IMR-90 (cell line): Measurements from ENCODE around the gene UGT1A4. TPM values are rescaled to one million over a fixed set of nuclear protein-coding genes. Genes with fewer than 3 reads are reported as not detected.
A peak's percentile ranks its signal among the peaks of the same experiment; 100 is the strongest.

Experiments
- ATAC-seq: fragments of 200-7000 bp; cut with Tn5 transposase; 2 replicates; pipeline ENCODE4 v1.9.1; 2020; ENCODE audit warnings: low read depth, mild to moderate bottlenecking, moderate library complexity
- BruUV-seq: library from RNA; stranded (reverse); fragments of 400-500 nt; replicated peaks from 2 replicates; lab custom pipeline; 2021; lab: Mats Ljungman, UMichigan
- CTCF ChIA-PET: fragments of 300-600 bp; formaldehyde crosslinking; extraction: SDS; loops from one replicate; lab custom pipeline; 2021; ENCODE audit warnings: antibody characterized with exemption; lab: Yijun Ruan, JAX
- POLR2A ChIA-PET: fragments of 300-600 bp; sonication (Branson Sonifier 250); formaldehyde crosslinking; loops from one replicate; lab custom pipeline; 2022; ENCODE audit warnings: antibody characterized with exemption; ENCODE audit not compliant: unreplicated experiment; lab: Charles Lee
- DNase-seq: peaks from one replicate; pipeline ENCODE4 v3.0.0; 2013
- H2AFZ ChIP-seq: replicated peaks from 2 replicates; pipeline ENCODE3; 2013; ENCODE audit warnings: low read length, mild to moderate bottlenecking; ENCODE audit not compliant: poor library complexity
- H2AK5ac ChIP-seq: 2 replicates; pipeline ENCODE4 v1.6.1; 2013; ENCODE audit warnings: low read depth, low read length, inconsistent platforms
- H2AK9ac ChIP-seq: replicated peaks from 2 replicates; pipeline ENCODE3; 2013; ENCODE audit warnings: mild to moderate bottlenecking, low read depth, low read length, moderate library complexity; ENCODE audit not compliant: poor library complexity
- H2BK120ac ChIP-seq: 2 replicates; pipeline ENCODE4 v1.6.1; 2013; ENCODE audit warnings: low read depth, low read length, inconsistent platforms
- H2BK15ac ChIP-seq: 3 replicates; pipeline ENCODE4 v1.6.1; 2013; ENCODE audit warnings: low read depth, low read length, inconsistent platforms
- H2BK20ac ChIP-seq: 2 replicates; pipeline ENCODE4 v1.6.1; 2013; ENCODE audit warnings: low read depth, mild to moderate bottlenecking, inconsistent platforms, low read length, moderate library complexity
- H2BK5ac ChIP-seq: 2 replicates; pipeline ENCODE4 v1.6.1; 2013; ENCODE audit warnings: mild to moderate bottlenecking, low read depth, low read length, inconsistent platforms; ENCODE audit not compliant: poor library complexity, severe bottlenecking
- H3K14ac ChIP-seq: replicated peaks from 2 replicates; pipeline ENCODE4 v1.6.1; 2013; ENCODE audit warnings: low read depth, low read length, inconsistent platforms
- H3K18ac ChIP-seq: 2 replicates; pipeline ENCODE4 v1.6.1; 2013; ENCODE audit warnings: low read depth, low read length, control low read depth
- H3K23ac ChIP-seq: 2 replicates; pipeline ENCODE4 v1.6.1; 2013; ENCODE audit warnings: low read depth, low read length, inconsistent platforms
- H3K27ac ChIP-seq: 2 replicates; pipeline ENCODE4 v1.5.1; 2013; ENCODE audit warnings: mild to moderate bottlenecking, control low read depth, low read length; ENCODE audit not compliant: insufficient read depth
- H3K27me3 ChIP-seq: 2 replicates; pipeline ENCODE4 v1.6.1; 2013; ENCODE audit warnings: low read length; ENCODE audit not compliant: control insufficient read depth, insufficient read depth
- H3K36me3 ChIP-seq: 2 replicates; pipeline ENCODE4 v1.6.1; 2013; ENCODE audit warnings: low read length, mixed read lengths; ENCODE audit not compliant: control insufficient read depth, insufficient read depth
- H3K4ac ChIP-seq: 2 replicates; pipeline ENCODE4 v1.6.1; 2013; ENCODE audit warnings: low read depth, low read length, inconsistent platforms
- H3K4me1 ChIP-seq: 2 replicates; pipeline ENCODE4 v1.6.1; 2013; ENCODE audit warnings: low read length, mixed read lengths; ENCODE audit not compliant: control insufficient read depth, insufficient read depth
- H3K4me2 ChIP-seq: 2 replicates; pipeline ENCODE4 v1.6.1; 2013; ENCODE audit warnings: low read depth, mild to moderate bottlenecking, control low read depth, low read length, moderate library complexity
- H3K4me3 ChIP-seq: 2 replicates; pipeline ENCODE4 v1.5.1; 2013; ENCODE audit warnings: low read depth, mild to moderate bottlenecking, control low read depth, low read length, moderate library complexity; ENCODE audit not compliant: insufficient read depth
- H3K56ac ChIP-seq: 2 replicates; pipeline ENCODE4 v1.6.1; 2013; ENCODE audit warnings: low read length, inconsistent platforms; ENCODE audit not compliant: insufficient read depth; ENCODE audit errors: extremely low read depth
- H3K79me1 ChIP-seq, 2 experiments: 2 replicates each; pipeline ENCODE4 v1.6.1; 2013; ENCODE audit warnings: low read length in 2 of 2, inconsistent platforms in 1 of 2, low read depth in 1 of 2
- H3K9ac ChIP-seq: 2 replicates; pipeline ENCODE4 v1.6.1; 2013; ENCODE audit warnings: low read depth, low read length, control low read depth
- H3K9me1 ChIP-seq: 2 replicates; pipeline ENCODE4 v1.6.1; 2013; ENCODE audit warnings: low read length, inconsistent platforms; ENCODE audit not compliant: insufficient read depth
- H3K9me3 ChIP-seq: 2 replicates; pipeline ENCODE4 v1.6.1; 2013; ENCODE audit warnings: low read length; ENCODE audit not compliant: control insufficient read depth, insufficient read depth
- H4K20me1 ChIP-seq: 2 replicates; pipeline ENCODE4 v1.6.1; 2013; ENCODE audit warnings: low read length, inconsistent platforms; ENCODE audit not compliant: insufficient read depth
- H4K5ac ChIP-seq: 2 replicates; pipeline ENCODE4 v1.6.1; 2013; ENCODE audit warnings: mild to moderate bottlenecking, low read depth, low read length, control low read depth
- H4K8ac ChIP-seq, 2 experiments: 2 replicates each; pipeline ENCODE4 v1.6.1; 2013; ENCODE audit warnings: low read depth in 2 of 2, low read length in 2 of 2, control low read depth in 1 of 2, inconsistent platforms in 1 of 2
- H4K91ac ChIP-seq: 2 replicates; pipeline ENCODE4 v1.6.1; 2013; ENCODE audit warnings: low read depth, low read length, inconsistent platforms; ENCODE audit not compliant: insufficient read depth
- CEBPB ChIP-seq: IDR thresholded peaks from 2 replicates; pipeline ENCODE4 v1.6.1; 2012; ENCODE audit warnings: low read depth, low read length, improper control_type of control experiment
- MAFK ChIP-seq: IDR thresholded peaks from 2 replicates; pipeline ENCODE4 v1.6.1; 2012; ENCODE audit warnings: low read depth, low read length, improper control_type of control experiment
- POLR2A ChIP-seq: IDR thresholded peaks from 2 replicates; pipeline ENCODE4 v1.6.1; 2012; ENCODE audit warnings: mild to moderate bottlenecking, low read depth, low read length
- WGBS, 2 experiments: methylation state at CpG; one replicate each; pipeline versions ENCODE4 v1.1.5 to v1.1.7; 2013; ENCODE audit warnings: missing lambda C conversion rate in 2 of 2; ENCODE audit not compliant: insufficient read length in 1 of 2; ENCODE audit errors: extremely low coverage in 2 of 2; 5-methylcytosine and 5-hydroxymethylcytosine counted together
- dilution Hi-C: fragments of 300-500 bp; cut with HindIII; formaldehyde crosslinking; loops from one replicate; pipeline ENCODE4 v1.14.3; 2018; ENCODE audit warnings: low sequenced_read_pairs; ENCODE audit not compliant: unreplicated experiment
- in situ Hi-C: fragments of 300-500 bp; cut with MboI; formaldehyde crosslinking; loops from 3 replicates; pipeline ENCODE4 v1.14.3; 2019; ENCODE audit warnings: low sequenced_read_pairs, inconsistent platforms, mixed read lengths
- intact Hi-C: fragments of 100-400 bp; cut with micrococcal nuclease; formaldehyde crosslinking; loops from 2 replicates; pipeline ENCODE4 v1.10.0; 2022
- polyA plus RNA-seq, 3 experiments: library from polyadenylated mRNA; depleted of rRNA; stranded (reverse); fragments of >200 nt; gene quantifications; 2 replicates each; pipeline ENCODE4 v1.2.3, GENCODE V29; 2012; ENCODE audit warnings: low replicate concordance in 1 of 3
- total RNA-seq: library from RNA; depleted of rRNA; stranded (reverse); fragments of >200 nt; gene quantifications from 2 replicates; pipeline ENCODE4 v1.2.3, GENCODE V29; 2012

The UGT1A4 gene
- total and polyA plus RNA-seq, 2 of the 4 experiments (the other 2 are of a cell fraction): not detected

GRCh38 chr2:233761040-233761769 lies 42.7 kb downstream of the UGT1A4 start:
- CTCF ChIA-PET: interaction anchor here (0.6 to 0.7 kb wide), 3 partner anchors 26 to 1068 kb away, joined by 3 to 7 read pairs (median 5); no protein-coding TSS in a partner anchor
- peak; percentile 42; the same call in 1 of the 2 replicates for ATAC-seq

More at GRCh38 chr2:233761040-233761769, 42.7 kb downstream of the UGT1A4 start:
- Histone ChIP-seq H3K4me3 (no peak overlapping the region), H3K56ac (no peak overlapping the region), H3K9me1 (0 out of 2 replicates have a peak, but pooled peaks cover 5% of the 10 kb centered on the region), H3K27ac (no peak overlapping the region), H3K27me3 (no peaks in the 10 kb centered on the region), H3K18ac (peak overlapping the region; percentile 19; the same call in 1 of the 2 replicates), H2BK20ac (peak overlapping the region; percentile 68; the same call in 1 of the 2 replicates), H3K4ac (no peak overlapping the region), H4K5ac (no peak overlapping the region), H4K8ac (0 out of 4 replicates have a peak overlapping the region, but pooled peaks of 1 of the 2 experiments have one; percentile 8), H4K91ac (peak overlapping the region; percentile 30), H2BK15ac (no peak overlapping the region), H3K9ac (no peak overlapping the region), H2AK9ac (no peak overlapping the region), H3K36me3 (no peaks in the 10 kb centered on the region), H3K4me1 (peaks cover 16% of the 10 kb centered on the region), H3K9me3 (no peaks in the 10 kb centered on the region), H2AFZ (no peak overlapping the region), H3K4me2 (peak overlapping the region; percentile 5; the same call in 1 of the 2 replicates), H2BK120ac (peak overlapping the region; percentile 65), H3K23ac (no peak overlapping the region), H3K14ac (peak overlapping the region; percentile 57; the same call in 1 of the 2 replicates), H3K79me1 (no peaks in the 10 kb centered on the region), H2BK5ac (no peak overlapping the region), H4K20me1 (no peaks in the 10 kb centered on the region), H2AK5ac (no peak overlapping the region)
- intact Hi-C loops (no loop called here), dilution Hi-C loops (no loop called here), in situ Hi-C loops (no loop called here)
- POLR2A ChIA-PET: no interaction called here
- 50% methylated on average over 1 of the region's 4 CpGs; no CpG with 5 or more reads in 1 of the 2 experiments for WGBS, 2 experiments
- BruUV-seq: no TSS peak
- peak; percentile 75 for DNase-seq
- TF ChIP-seq POLR2A: no peak
- TF ChIP-seq MAFK: peak; percentile 91
- peak; percentile 22; the same call in 1 of the 2 replicates for TF ChIP-seq CEBPB
